OCI-LY7 (cell line): ENCODE data around the gene ZNF143. TPM values are rescaled to one million over a fixed set of nuclear protein-coding genes. Genes with fewer than 3 reads are reported as not detected.

Source experiments
- BruUV-seq: library from RNA; stranded (reverse); fragments of 400-500 nt; replicated peaks from 2 replicates; lab custom pipeline; 2021; lab: Mats Ljungman, UMichigan
- CTCF ChIA-PET: fragments of 300-600 bp; sonication (Branson Sonifier 250); formaldehyde crosslinking; loops from one replicate; lab custom pipeline; 2022; ENCODE audit warnings: antibody characterized with exemption; ENCODE audit not compliant: unreplicated experiment; lab: Charles Lee
- POLR2A ChIA-PET: fragments of 300-600 bp; sonication (Branson Sonifier 250); formaldehyde crosslinking; loops from one replicate; lab custom pipeline; 2022; ENCODE audit warnings: antibody characterized with exemption; lab: Charles Lee
- DNase-seq: peaks from one replicate; pipeline ENCODE4 v3.0.0-alpha.2; 2015; ENCODE audit warnings: low spot score
- H2AFZ ChIP-seq: fragments of 200-600 bp; sonication (generic), shearing (Covaris generic); 2 replicates; pipeline ENCODE4 v1.6.1; 2014; ENCODE audit warnings: mild to moderate bottlenecking, antibody characterized with exemption, low read length, moderate library complexity
- H3K27ac ChIP-seq: fragments of 200-600 bp; sonication (generic); 2 replicates; pipeline ENCODE4 v1.5.1; 2014; ENCODE audit warnings: mixed run types, low read depth, mild to moderate bottlenecking, moderate library complexity, low read length, inconsistent platforms; ENCODE audit not compliant: poor library complexity, severe bottlenecking
- H3K36me3 ChIP-seq: fragments of 200-600 bp; sonication (generic); 2 replicates; pipeline ENCODE4 v1.6.1; 2014; ENCODE audit warnings: mild to moderate bottlenecking, antibody characterized with exemption, low read length, moderate library complexity, mixed read lengths; ENCODE audit not compliant: insufficient read depth
- H3K4me1 ChIP-seq: fragments of 200-600 bp; sonication (generic); 2 replicates; pipeline ENCODE4 v1.5.1; 2014; ENCODE audit warnings: mild to moderate bottlenecking, low read length; ENCODE audit not compliant: insufficient read depth, poor library complexity, severe bottlenecking
- H3K4me2 ChIP-seq: fragments of 200-600 bp; sonication (generic); 2 replicates; pipeline ENCODE4 v1.6.1; 2014; ENCODE audit warnings: mild to moderate bottlenecking, low read length
- H3K4me3 ChIP-seq: fragments of 200-600 bp; sonication (generic); 2 replicates; pipeline ENCODE4 v1.5.1; 2014; ENCODE audit warnings: mild to moderate bottlenecking, low read depth, low read length; ENCODE audit not compliant: poor library complexity, severe bottlenecking
- H3K79me2 ChIP-seq: fragments of 200-600 bp; sonication (generic); 2 replicates; pipeline ENCODE4 v1.6.1; 2016; ENCODE audit warnings: low read depth, mild to moderate bottlenecking, low read length, moderate library complexity, mixed read lengths; ENCODE audit not compliant: insufficient read depth
- H3K9me2 ChIP-seq: fragments of 200-600 bp; sonication (generic); 2 replicates; pipeline ENCODE4 v1.6.1; 2016; ENCODE audit warnings: mild to moderate bottlenecking, low read length, mixed read lengths; ENCODE audit not compliant: insufficient read depth
- H3K9me3 ChIP-seq: fragments of 200-600 bp; sonication (generic); 2 replicates; pipeline ENCODE4 v1.6.1; 2014; ENCODE audit warnings: mild to moderate bottlenecking, mixed run types, low read length, mixed read lengths
- H4K20me1 ChIP-seq: fragments of 200-600 bp; sonication (generic); 2 replicates; pipeline ENCODE4 v1.6.1; 2014; ENCODE audit warnings: mild to moderate bottlenecking, antibody characterized with exemption, low read length, moderate library complexity, mixed read lengths; ENCODE audit not compliant: insufficient read depth
- CTCF ChIP-seq: fragments of 200-600 bp; sonication (generic); conservative IDR thresholded peaks from 2 replicates; pipeline ENCODE4 v1.5.1; 2014; ENCODE audit warnings: mild to moderate bottlenecking, antibody characterized with exemption, low read length, moderate library complexity, mixed read lengths
- EZH2phosphoT487 ChIP-seq: fragments of 200-600 bp; sonication (generic); IDR thresholded peaks from 2 replicates; pipeline ENCODE4 v1.6.1; 2018; ENCODE audit warnings: low read depth, borderline replicate concordance, mild to moderate bottlenecking, mixed run types, antibody characterized with exemption, low read length, moderate library complexity, mixed read lengths
- intact Hi-C: fragments of 100-400 bp; cut with micrococcal nuclease; formaldehyde crosslinking; loops from one replicate; pipeline ENCODE4 v1.10.0; 2022; ENCODE audit not compliant: unreplicated experiment
- total RNA-seq, 2 experiments: library from RNA; depleted of rRNA in 1 of 2; stranded (reverse); fragments of >200 nt in 1 of 2; shearing (Covaris generic) in 1 of 2; gene quantifications; 2 replicates each; pipeline ENCODE4 v1.2.3, GENCODE V29; 2014 to 2022

Gene ZNF143
- total RNA-seq, 2 experiments from 2014 or later, result 25.0 to 28.4 TPM

DNA sequence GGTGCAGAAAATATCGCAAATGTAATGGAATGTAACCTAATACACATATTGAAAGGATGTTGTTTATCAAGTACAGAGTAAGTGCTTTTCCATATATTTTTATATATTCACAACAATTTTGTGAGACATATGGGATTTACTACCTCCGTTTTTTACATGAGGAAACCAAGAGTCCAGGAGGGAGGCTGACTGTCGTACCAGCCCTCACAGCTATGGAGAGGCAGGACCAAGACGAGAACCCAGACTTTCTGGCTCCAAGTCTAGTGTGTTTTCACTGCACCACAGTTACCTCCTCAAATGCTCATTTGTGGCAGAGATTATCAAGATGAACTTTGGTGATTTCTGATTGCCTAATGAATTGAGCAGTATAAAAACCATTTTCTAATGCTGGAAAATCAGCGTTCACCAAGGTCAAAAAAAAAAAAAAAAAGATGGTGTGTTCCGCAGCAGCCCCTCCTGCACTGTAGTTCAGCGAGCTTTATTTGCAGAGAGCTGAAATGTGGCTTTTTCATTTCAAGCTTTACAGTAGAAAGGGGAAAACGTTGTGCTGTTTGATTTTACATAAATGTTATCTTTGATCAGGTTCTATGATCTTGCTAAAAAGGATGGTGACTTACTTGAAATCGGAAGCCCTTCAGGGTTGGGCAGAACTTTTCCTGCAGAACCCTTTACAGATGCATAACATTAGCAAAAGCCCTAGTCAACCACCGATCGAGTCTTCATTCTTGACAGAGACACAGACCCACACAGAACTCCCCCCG, 67.9 kb downstream of the ZNF143 start:
- Histone ChIP-seq H3K27ac (no peak overlapping the region), H3K79me2 (no peaks in the 10 kb centered on the region)

DNA sequence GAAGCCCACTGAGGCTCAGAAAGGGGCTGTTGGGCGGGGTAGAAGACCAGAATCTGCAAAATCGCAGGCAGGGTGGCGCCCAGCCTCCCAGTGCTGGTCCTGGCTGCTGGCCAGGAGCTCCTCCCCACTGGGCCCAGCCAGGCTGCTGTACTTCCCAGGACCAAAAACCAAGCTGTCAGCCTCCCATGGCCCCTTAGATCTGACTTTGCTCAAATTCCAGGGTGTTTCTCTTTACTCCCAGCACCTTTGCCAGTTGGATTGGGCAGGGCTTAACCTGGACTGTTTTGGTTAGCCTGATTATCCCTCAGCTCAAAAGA, 68.5 kb downstream of the ZNF143 start:
- POLR2A ChIA-PET, result no interaction called here
- no TSS peak for BruUV-seq
- no peak overlapping the region for H3K4me2 ChIP-seq
- CTCF ChIA-PET, result no interaction called here
- no peak for DNase-seq
- no peaks in the 10 kb centered on the region for H3K4me1 ChIP-seq
- no peaks in the 10 kb centered on the region for H3K9me2 ChIP-seq
- peaks cover 24% of the 10 kb centered on the region for H3K36me3 ChIP-seq
- no peaks in the 10 kb centered on the region for H4K20me1 ChIP-seq
- TF ChIP-seq CTCF (no peak), EZH2phosphoT487 (no peak)
- H3K9me3 ChIP-seq, result no peaks in the 10 kb centered on the region
- intact Hi-C loops, result no loop called here
- no peak overlapping the region for H3K4me3 ChIP-seq
- H2AFZ ChIP-seq, result no peak overlapping the region
- H3K79me2 ChIP-seq, result no peaks in the 10 kb centered on the region
- no peak overlapping the region for H3K27ac ChIP-seq

More for the DNA sequence above, 67.9 kb downstream of the ZNF143 start:
- no peaks in the 10 kb centered on the region for H3K9me3 ChIP-seq
- no peak for DNase-seq
- peaks cover 24% of the 10 kb centered on the region for H3K36me3 ChIP-seq
- no peaks in the 10 kb centered on the region for H4K20me1 ChIP-seq
- intact Hi-C loops, result no loop called here
- no peaks in the 10 kb centered on the region for H3K4me1 ChIP-seq
- H3K9me2 ChIP-seq, result no peaks in the 10 kb centered on the region
- H2AFZ ChIP-seq, result no peak overlapping the region
- no peak overlapping the region for H3K4me2 ChIP-seq
- no TSS peak for BruUV-seq
- H3K4me3 ChIP-seq, result no peak overlapping the region
- POLR2A ChIA-PET, result interaction anchor here (0.6 to 1.0 kb wide), 5 partner anchors 38 to 429 kb away, joined by 3 to 5 read pairs (median 4); no protein-coding TSS in a partner anchor
- TF ChIP-seq CTCF (no peak), EZH2phosphoT487 (no peak)
- CTCF ChIA-PET, result no interaction called here

- H2AFZ ChIP-seq, result no peak overlapping the region
- H3K27ac ChIP-seq, result no peak overlapping the region
- no TSS peak for BruUV-seq
- DNase-seq, result no peak
- no peaks in the 10 kb centered on the region for H3K9me3 ChIP-seq
- peaks cover 8% of the 10 kb centered on the region for H3K4me1 ChIP-seq
- H3K4me3 ChIP-seq, result no peak overlapping the region
- CTCF ChIA-PET, result no interaction called here
- no peaks in the 10 kb centered on the region for H3K9me2 ChIP-seq
- TF ChIP-seq CTCF (no peak), EZH2phosphoT487 (no peak)
- no peak overlapping the region for H3K4me2 ChIP-seq
- peaks cover 19% of the 10 kb centered on the region for H3K36me3 ChIP-seq
- POLR2A ChIA-PET, result no interaction called here
- intact Hi-C loops, result no loop called here
- no peaks in the 10 kb centered on the region for H3K79me2 ChIP-seq
- H4K20me1 ChIP-seq, result no peaks in the 10 kb centered on the region
These were observed 69.3 kb downstream of the ZNF143 start for GRCh38 chr11:9530020-9530621.
